Parietal lobe (tissue), 2 donors: ENCODE measurements around the gene LUC7L. TPM values are rescaled to one million over a fixed set of nuclear protein-coding genes. Genes with fewer than 3 reads are reported as not detected.

Experiments used
- small RNA-seq: library from RNA; depleted of rRNA; stranded (forward); fragments of <200 nt; gene quantifications from one replicate; pipeline ENCODE3, GENCODE V24; 2014; ENCODE audit warnings: low replicate concordance
- total RNA-seq: library from RNA; depleted of rRNA; stranded (reverse); fragments of >200 nt; gene quantifications from one replicate; pipeline ENCODE4 v1.2.3, GENCODE V29; 2014

LUC7L gene, protein sequence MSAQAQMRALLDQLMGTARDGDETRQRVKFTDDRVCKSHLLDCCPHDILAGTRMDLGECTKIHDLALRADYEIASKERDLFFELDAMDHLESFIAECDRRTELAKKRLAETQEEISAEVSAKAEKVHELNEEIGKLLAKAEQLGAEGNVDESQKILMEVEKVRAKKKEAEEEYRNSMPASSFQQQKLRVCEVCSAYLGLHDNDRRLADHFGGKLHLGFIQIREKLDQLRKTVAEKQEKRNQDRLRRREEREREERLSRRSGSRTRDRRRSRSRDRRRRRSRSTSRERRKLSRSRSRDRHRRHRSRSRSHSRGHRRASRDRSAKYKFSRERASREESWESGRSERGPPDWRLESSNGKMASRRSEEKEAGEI
- total RNA-seq = 216 TPM

DNA sequence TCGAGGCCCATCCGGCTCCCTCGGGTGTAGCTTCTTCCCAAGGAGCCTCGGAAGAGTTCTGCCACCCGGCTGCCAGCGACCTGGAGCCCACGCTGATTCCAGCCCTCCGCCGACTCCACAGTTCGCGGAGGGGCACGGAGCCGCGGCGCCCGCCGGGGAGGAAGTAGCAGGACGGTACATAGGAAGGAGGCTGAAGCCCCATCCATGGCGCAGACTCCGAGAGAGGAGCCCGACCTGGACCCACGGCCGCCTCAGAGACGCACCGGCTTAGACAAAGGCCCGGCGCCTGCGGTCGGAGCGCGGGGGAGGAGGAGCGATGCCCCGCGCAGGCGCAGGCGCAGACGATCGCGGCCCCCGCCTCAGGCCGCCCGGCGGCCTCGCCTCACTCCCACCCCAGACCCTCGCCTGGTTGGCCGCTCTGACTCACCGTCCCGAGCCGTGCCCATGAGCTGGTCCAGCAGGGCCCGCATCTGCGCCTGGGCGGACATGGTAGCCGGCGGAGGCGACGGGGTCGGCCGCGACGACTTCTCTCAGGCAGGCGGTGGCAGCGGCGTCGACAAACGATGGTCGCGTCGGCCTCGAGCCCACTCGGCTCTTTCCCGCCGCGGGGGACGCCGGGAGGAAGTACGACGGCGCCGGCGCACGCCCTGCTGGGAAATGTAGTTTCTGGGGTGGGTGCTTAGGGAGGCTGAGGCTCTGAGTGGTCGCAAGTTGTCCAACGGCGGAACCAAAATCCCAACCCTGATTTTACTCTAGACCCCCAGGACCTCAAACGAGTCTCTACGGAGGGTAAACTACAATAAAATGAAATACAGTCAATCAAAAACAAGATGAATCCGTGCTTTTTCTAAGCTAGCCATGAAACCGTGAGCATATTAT, at the start of gene LUC7L:
Gene LUC7L, minus strand, starts transcription at position 598 of the 879 bp plus-strand sequence. Its CDS starts 110 bp downstream, at position 488.

DNA sequence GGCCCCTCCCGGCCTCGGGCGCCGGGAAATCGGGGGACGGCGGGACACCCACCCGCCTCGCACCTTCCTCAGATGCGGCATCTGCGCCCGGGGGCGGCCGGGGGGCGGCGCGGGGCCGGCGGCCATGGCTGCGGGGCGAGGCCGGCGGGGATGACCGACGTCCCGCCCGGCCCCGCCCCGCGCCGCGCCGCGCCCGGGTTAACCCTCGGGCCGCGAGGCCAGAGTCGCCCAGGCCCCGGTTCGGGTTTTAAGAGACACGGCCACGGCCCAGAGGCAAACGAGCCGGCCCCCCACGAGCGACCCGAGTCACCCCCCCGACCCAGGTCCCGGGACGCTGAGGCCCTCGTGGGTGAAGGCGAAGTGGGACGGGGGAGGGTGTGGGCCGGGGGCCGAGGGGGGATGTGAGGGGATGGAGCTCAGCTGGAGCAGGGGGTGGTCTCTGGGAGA, 46.6 kb upstream of the LUC7L start, which contains the start of gene RGS11:
Gene RGS11, minus strand, starts transcription at position 159 of the 447 bp plus-strand sequence. Its CDS starts 33 bp downstream, at position 126.

DNA sequence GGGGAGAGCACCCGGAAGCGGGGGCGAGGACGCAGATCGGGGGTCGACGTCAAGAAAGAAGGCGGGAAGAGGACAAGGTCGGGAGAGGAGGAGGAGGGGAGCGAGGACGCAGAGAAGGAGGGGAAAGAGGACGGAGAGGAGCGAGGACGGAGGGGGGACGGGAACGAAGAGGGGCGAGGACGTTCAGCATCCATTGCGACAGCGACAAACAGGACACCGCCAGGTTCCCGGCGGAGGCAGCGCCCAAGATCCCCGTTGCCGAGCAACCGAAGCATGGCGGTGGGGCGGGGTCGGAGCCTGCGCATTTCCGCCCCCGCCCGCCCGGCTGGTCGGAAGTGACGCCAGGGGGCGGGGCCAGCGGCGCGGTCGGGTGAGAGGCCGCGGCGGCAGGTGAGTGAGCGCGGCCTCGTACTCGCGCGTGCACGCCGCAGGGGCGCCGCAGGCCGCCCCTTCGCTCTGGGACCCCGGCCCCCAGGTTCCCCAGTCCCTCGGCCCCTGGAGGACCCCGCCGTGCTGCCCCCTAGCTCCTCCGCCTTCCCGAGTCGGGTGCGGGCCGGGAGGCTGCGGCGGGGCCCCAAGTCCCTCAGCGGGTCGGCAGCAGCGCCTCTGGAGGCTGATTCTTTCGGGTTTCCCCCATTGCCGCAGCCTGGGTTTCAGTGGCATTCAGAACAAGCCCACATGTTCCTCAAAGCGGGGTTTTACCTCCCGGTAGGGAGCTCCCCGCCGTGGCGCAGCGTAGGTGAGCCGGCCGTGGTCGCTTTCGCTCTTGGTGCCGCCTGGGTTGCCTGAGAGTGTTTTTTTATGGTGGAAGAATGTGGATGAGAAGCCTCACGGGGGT, 5.4 kb upstream of the LUC7L start, which contains the start of gene FAM234A:
Gene FAM234A, plus strand, starts transcription at position 354 of the 838 bp plus-strand sequence. CDS start 19,593 bp downstream, outside the sequence.

GRCh38 chr16:180101-180675, 49.1 kb downstream of the LUC7L start, which contains the start of gene HBQ1:
TSS of gene HBQ1 (plus strand) at chr16:180459. CDS start at chr16:180487, 28 bp downstream.

GRCh38 chr16:176477-177382, 52.5 kb downstream of the LUC7L start, which contains the start of gene HBA1:
TSS of gene HBA1 (plus strand) at chr16:176680. CDS start at chr16:176717, 37 bp downstream.

DNA sequence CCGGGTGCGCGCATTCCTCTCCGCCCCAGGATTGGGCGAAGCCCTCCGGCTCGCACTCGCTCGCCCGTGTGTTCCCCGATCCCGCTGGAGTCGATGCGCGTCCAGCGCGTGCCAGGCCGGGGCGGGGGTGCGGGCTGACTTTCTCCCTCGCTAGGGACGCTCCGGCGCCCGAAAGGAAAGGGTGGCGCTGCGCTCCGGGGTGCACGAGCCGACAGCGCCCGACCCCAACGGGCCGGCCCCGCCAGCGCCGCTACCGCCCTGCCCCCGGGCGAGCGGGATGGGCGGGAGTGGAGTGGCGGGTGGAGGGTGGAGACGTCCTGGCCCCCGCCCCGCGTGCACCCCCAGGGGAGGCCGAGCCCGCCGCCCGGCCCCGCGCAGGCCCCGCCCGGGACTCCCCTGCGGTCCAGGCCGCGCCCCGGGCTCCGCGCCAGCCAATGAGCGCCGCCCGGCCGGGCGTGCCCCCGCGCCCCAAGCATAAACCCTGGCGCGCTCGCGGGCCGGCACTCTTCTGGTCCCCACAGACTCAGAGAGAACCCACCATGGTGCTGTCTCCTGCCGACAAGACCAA, 56.8 kb downstream of the LUC7L start, which contains the start of gene HBA2:
Gene HBA2, plus strand, starts transcription at position 503 of the 568 bp plus-strand sequence. Its CDS starts 37 bp downstream, at position 540.

GRCh38 chr16:165539-166374, 63.5 kb downstream of the LUC7L start, which contains the start of gene HBM:
TSS of gene HBM (plus strand) at chr16:165978. CDS start at chr16:165998, 20 bp downstream.

DNA sequence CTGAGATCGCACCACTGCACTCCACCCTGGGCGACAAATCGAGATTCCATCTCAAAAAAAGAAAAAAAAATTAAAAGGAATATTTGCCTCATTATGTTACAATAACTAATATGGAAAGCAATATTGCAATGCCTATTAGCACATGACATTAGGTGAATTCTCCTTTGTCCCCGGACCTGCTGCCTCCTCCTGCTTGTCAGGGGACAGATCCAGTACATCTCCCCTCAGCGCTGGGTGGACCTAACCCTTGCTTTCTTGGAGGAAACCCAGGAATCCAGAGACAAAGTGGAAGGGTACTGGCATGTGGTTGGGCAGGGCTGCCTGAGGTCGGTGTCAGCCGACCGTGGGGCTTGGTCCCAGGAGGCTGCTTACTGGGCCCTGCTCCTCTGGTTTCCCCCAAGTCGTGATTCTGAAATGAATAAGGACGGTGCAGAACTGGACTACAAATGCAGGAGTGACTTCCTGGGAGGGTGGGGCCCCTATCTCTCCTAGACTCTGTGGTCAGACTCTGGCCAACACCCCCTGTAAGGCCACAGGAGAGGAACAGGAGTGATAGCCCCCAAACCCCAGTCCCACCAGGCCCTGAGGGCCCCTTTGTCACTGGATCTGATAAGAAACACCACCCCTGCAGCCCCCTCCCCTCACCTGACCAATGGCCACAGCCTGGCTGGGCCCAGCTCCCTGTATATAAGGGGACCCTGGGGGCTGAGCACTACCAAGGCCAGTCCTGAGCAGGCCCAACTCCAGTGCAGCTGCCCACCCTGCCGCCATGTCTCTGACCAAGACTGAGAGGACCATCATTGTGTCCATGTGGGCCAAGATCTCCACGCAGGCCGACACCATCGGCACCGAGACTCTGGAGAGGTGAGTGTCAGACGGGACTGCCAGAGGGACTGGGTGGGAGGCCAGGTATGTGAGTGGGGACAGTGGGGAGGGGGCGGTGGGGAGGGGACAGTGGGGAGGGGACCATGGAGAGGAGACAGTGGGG, 76.8 kb downstream of the LUC7L start, which contains the start of gene HBZ:
Gene HBZ, plus strand, starts transcription at position 504 of the 988 bp plus-strand sequence. Its CDS starts 266 bp downstream, at position 770.

Small RNA genes within 50 kb of the gene (small RNA-seq; reads per million reads assigned to genes)
- not detected for gene RF00019

Other genes starting within 250 kb of the LUC7L start
- 3.8 TPM for gene POLR3K, start 175.8 kb downstream of the LUC7L start, total RNA-seq
- 13.8 TPM for gene SNRNP25, start 175.6 kb downstream of the LUC7L start, total RNA-seq
- 1.6 TPM for gene RHBDF1, start 156.8 kb downstream of the LUC7L start, total RNA-seq
- gene MPG, start 151.2 kb downstream of the LUC7L start, total RNA-seq = 33.8 TPM
- 21.6 TPM for gene NPRL3, start 90.8 kb downstream of the LUC7L start, total RNA-seq
- gene HBZ, start 76.8 kb downstream of the LUC7L start, total RNA-seq = not detected
- gene HBM, start 63.5 kb downstream of the LUC7L start, total RNA-seq = 7.8 TPM
- 363 TPM for gene HBA2, start 56.6 kb downstream of the LUC7L start, total RNA-seq
- gene HBA1, start 52.8 kb downstream of the LUC7L start, total RNA-seq = 263 TPM
- gene HBQ1, start 49.0 kb downstream of the LUC7L start, total RNA-seq = 4.1 TPM
- 22.5 TPM for gene FAM234A, start 5.4 kb upstream of the LUC7L start, total RNA-seq
- gene RGS11, start 46.5 kb upstream of the LUC7L start, total RNA-seq = 21.0 TPM
- 60.1 TPM for gene ARHGDIG, start 51.1 kb upstream of the LUC7L start, total RNA-seq
- gene PDIA2, start 53.7 kb upstream of the LUC7L start, total RNA-seq = 30.0 TPM
- 27.2 TPM for gene AXIN1, start 123.3 kb upstream of the LUC7L start, total RNA-seq
- 26.6 TPM for gene MRPL28, start 141.1 kb upstream of the LUC7L start, total RNA-seq
- 25.4 TPM for gene PGAP6, start 152.5 kb upstream of the LUC7L start, total RNA-seq
- 25.7 TPM for gene NME4, start 167.8 kb upstream of the LUC7L start, total RNA-seq
- gene DECR2, start 172.4 kb upstream of the LUC7L start, total RNA-seq = 12.5 TPM
- 55.1 TPM for gene RAB11FIP3, start 196.2 kb upstream of the LUC7L start, total RNA-seq